Measurements from ENCODE around the gene ITGAV.

The ITGAV gene

GRCh38 chr2:186690786-186691185, 100.9 kb downstream of the ITGAV start:
- H3K4me1 ChIP-seq (ENCODE audit: insufficient read depth, insufficient read length): no peaks in the 10 kb centered on the region
- TF ChIP-seq YY1 (IDR thresholded peaks at IDR 0.05; ENCODE audit: insufficient read depth, insufficient read length): no peak
- no peak for TF ChIP-seq ZNF274 (IDR thresholded peaks at IDR 0.05; ENCODE audit: low read depth, low read length)
- no peak for TF ChIP-seq SUZ12 (IDR thresholded peaks at IDR 0.05; ENCODE audit: extremely low read depth, insufficient read depth, insufficient read length)
- peaks cover 13% of the 10 kb centered on the region for H3K27me3 ChIP-seq (ENCODE audit: insufficient read depth, insufficient read length)
- no peaks in the 10 kb centered on the region for H3K9me3 ChIP-seq (ENCODE audit: insufficient read depth, low read length)
- no peak overlapping the region for H3K9ac ChIP-seq (ENCODE audit: insufficient read length, low read depth)
- no peaks in the 10 kb centered on the region for H3K36me3 ChIP-seq (ENCODE audit: insufficient read depth, insufficient read length, low read length)
- no peak overlapping the region for H3K4me3 ChIP-seq (ENCODE audit: insufficient read length, low read depth)
- DNase-seq (ENCODE audit: low read depth, low spot score): no peak

- no peaks in the 10 kb centered on the region for H3K36me3 ChIP-seq (ENCODE audit: insufficient read depth, insufficient read length, low read length)
- no peaks in the 10 kb centered on the region for H3K9me3 ChIP-seq (ENCODE audit: insufficient read depth, low read length)
- H3K9ac ChIP-seq (ENCODE audit: insufficient read length, low read depth): no peak overlapping the region
- H3K4me1 ChIP-seq (ENCODE audit: insufficient read depth, insufficient read length): no peaks in the 10 kb centered on the region
- peaks cover 13% of the 10 kb centered on the region for H3K27me3 ChIP-seq (ENCODE audit: insufficient read depth, insufficient read length)
- no peak for DNase-seq (ENCODE audit: low read depth, low spot score)
- no peak for TF ChIP-seq ZNF274 (IDR thresholded peaks at IDR 0.05; ENCODE audit: low read depth, low read length)
- no peak for TF ChIP-seq YY1 (IDR thresholded peaks at IDR 0.05; ENCODE audit: insufficient read depth, insufficient read length)
- TF ChIP-seq SUZ12 (IDR thresholded peaks at IDR 0.05; ENCODE audit: extremely low read depth, insufficient read depth, insufficient read length): no peak
- H3K4me3 ChIP-seq (ENCODE audit: insufficient read length, low read depth): no peak overlapping the region
Measured at GRCh38 chr2:186691231-186691630, 101.4 kb downstream of the ITGAV start.

GRCh38 chr2:186691900-186692299, 102.0 kb downstream of the ITGAV start:
- no peaks in the 10 kb centered on the region for H3K4me1 ChIP-seq (ENCODE audit: insufficient read depth, insufficient read length)
- TF ChIP-seq YY1 (IDR thresholded peaks at IDR 0.05; ENCODE audit: insufficient read depth, insufficient read length) (no peak), ZNF274 (IDR thresholded peaks at IDR 0.05; ENCODE audit: low read depth, low read length) (no peak), SUZ12 (IDR thresholded peaks at IDR 0.05; ENCODE audit: extremely low read depth, insufficient read depth, insufficient read length) (no peak)
- H3K36me3 ChIP-seq (ENCODE audit: insufficient read depth, insufficient read length, low read length): no peaks in the 10 kb centered on the region
- H3K27me3 ChIP-seq (ENCODE audit: insufficient read depth, insufficient read length): peaks cover 13% of the 10 kb centered on the region
- H3K4me3 ChIP-seq (ENCODE audit: insufficient read length, low read depth): no peak overlapping the region
- H3K9me3 ChIP-seq (ENCODE audit: insufficient read depth, low read length): no peaks in the 10 kb centered on the region
- DNase-seq (ENCODE audit: low read depth, low spot score): no peak
- no peak overlapping the region for H3K9ac ChIP-seq (ENCODE audit: insufficient read length, low read depth)

- H3K9ac ChIP-seq (ENCODE audit: insufficient read length, low read depth): peak overlapping the region; percentile 85
- H3K27me3 ChIP-seq (ENCODE audit: insufficient read depth, insufficient read length): peaks cover 13% of the 10 kb centered on the region
- H3K36me3 ChIP-seq (ENCODE audit: insufficient read depth, insufficient read length, low read length): no peaks in the 10 kb centered on the region
- H3K4me1 ChIP-seq (ENCODE audit: insufficient read depth, insufficient read length): no peaks in the 10 kb centered on the region
- DNase-seq (ENCODE audit: low read depth, low spot score): no peak
- no peak for TF ChIP-seq ZNF274 (IDR thresholded peaks at IDR 0.05; ENCODE audit: low read depth, low read length)
- no peak for TF ChIP-seq SUZ12 (IDR thresholded peaks at IDR 0.05; ENCODE audit: extremely low read depth, insufficient read depth, insufficient read length)
- TF ChIP-seq YY1 (IDR thresholded peaks at IDR 0.05; ENCODE audit: insufficient read depth, insufficient read length): no peak
- peak overlapping the region; percentile 84 for H3K4me3 ChIP-seq (ENCODE audit: insufficient read length, low read depth)
- no peaks in the 10 kb centered on the region for H3K9me3 ChIP-seq (ENCODE audit: insufficient read depth, low read length)
Measured at GRCh38 chr2:186693446-186693832, 103.6 kb downstream of the ITGAV start.

GRCh38 chr2:186695081-186695756, 105.4 kb downstream of the ITGAV start:
- no peak for DNase-seq (ENCODE audit: low read depth, low spot score)
- peak overlapping the region; percentile 84 for H3K4me3 ChIP-seq (ENCODE audit: insufficient read length, low read depth)
- H3K4me1 ChIP-seq (ENCODE audit: insufficient read depth, insufficient read length): no peaks in the 10 kb centered on the region
- no peaks in the 10 kb centered on the region for H3K36me3 ChIP-seq (ENCODE audit: insufficient read depth, insufficient read length, low read length)
- peak overlapping the region; percentile 57 for H3K9ac ChIP-seq (ENCODE audit: insufficient read length, low read depth)
- peaks cover 13% of the 10 kb centered on the region for H3K27me3 ChIP-seq (ENCODE audit: insufficient read depth, insufficient read length)
- H3K9me3 ChIP-seq (ENCODE audit: insufficient read depth, low read length): no peaks in the 10 kb centered on the region
- TF ChIP-seq SUZ12 (IDR thresholded peaks at IDR 0.05; ENCODE audit: extremely low read depth, insufficient read depth, insufficient read length): no peak
- TF ChIP-seq YY1 (IDR thresholded peaks at IDR 0.05; ENCODE audit: insufficient read depth, insufficient read length): no peak
- TF ChIP-seq ZNF274 (IDR thresholded peaks at IDR 0.05; ENCODE audit: low read depth, low read length): no peak

- no peak for TF ChIP-seq YY1 (IDR thresholded peaks at IDR 0.05; ENCODE audit: insufficient read depth, insufficient read length)
- no peak for TF ChIP-seq ZNF274 (IDR thresholded peaks at IDR 0.05; ENCODE audit: low read depth, low read length)
- no peak for TF ChIP-seq SUZ12 (IDR thresholded peaks at IDR 0.05; ENCODE audit: extremely low read depth, insufficient read depth, insufficient read length)
- H3K4me3 ChIP-seq (ENCODE audit: insufficient read length, low read depth): no peak overlapping the region
- DNase-seq (ENCODE audit: low read depth, low spot score): no peak
Measured at GRCh38 chr2:186696290-186696689, 106.4 kb downstream of the ITGAV start.

GRCh38 chr2:186696804-186697203, 106.9 kb downstream of the ITGAV start:
- Histone ChIP-seq H3K9me3 (ENCODE audit: insufficient read depth, low read length) (no peaks in the 10 kb centered on the region), H3K4me3 (ENCODE audit: insufficient read length, low read depth) (no peak overlapping the region), H3K27me3 (ENCODE audit: insufficient read depth, insufficient read length) (peaks cover 13% of the 10 kb centered on the region), H3K36me3 (ENCODE audit: insufficient read depth, insufficient read length, low read length) (no peaks in the 10 kb centered on the region), H3K9ac (ENCODE audit: insufficient read length, low read depth) (no peak overlapping the region), H3K4me1 (ENCODE audit: insufficient read depth, insufficient read length) (no peaks in the 10 kb centered on the region)
- no peak for TF ChIP-seq ZNF274 (IDR thresholded peaks at IDR 0.05; ENCODE audit: low read depth, low read length)
- TF ChIP-seq YY1 (IDR thresholded peaks at IDR 0.05; ENCODE audit: insufficient read depth, insufficient read length): no peak
- no peak for TF ChIP-seq SUZ12 (IDR thresholded peaks at IDR 0.05; ENCODE audit: extremely low read depth, insufficient read depth, insufficient read length)
- no peak for DNase-seq (ENCODE audit: low read depth, low spot score)

More at GRCh38 chr2:186696290-186696689, 106.4 kb downstream of the ITGAV start:
- H3K9me3 ChIP-seq (ENCODE audit: insufficient read depth, low read length): no peaks in the 10 kb centered on the region
- no peaks in the 10 kb centered on the region for H3K4me1 ChIP-seq (ENCODE audit: insufficient read depth, insufficient read length)
- no peaks in the 10 kb centered on the region for H3K36me3 ChIP-seq (ENCODE audit: insufficient read depth, insufficient read length, low read length)
- H3K27me3 ChIP-seq (ENCODE audit: insufficient read depth, insufficient read length): peaks cover 13% of the 10 kb centered on the region
- H3K9ac ChIP-seq (ENCODE audit: insufficient read length, low read depth): no peak overlapping the region

All from NT2/D1 (cell line).